HEK293T (cell line): Measurements from ENCODE around the gene ASAP2.

Source experiments
- ARNT ChIP-seq: fragments of 450-650 bp; IDR thresholded peaks from 2 replicates; pipeline ENCODE4 v1.6.1; 2017; ENCODE audit warnings: mild to moderate bottlenecking
- BHLHE40 ChIP-seq: fragments of 450-650 bp; IDR thresholded peaks from 2 replicates; pipeline ENCODE4 v1.6.1; 2016; ENCODE audit warnings: mild to moderate bottlenecking, moderate library complexity, borderline replicate concordance
- ELF4 ChIP-seq: fragments of 450-650 bp; IDR thresholded peaks from 2 replicates; pipeline ENCODE4 v1.6.1; 2017; ENCODE audit warnings: antibody characterized with exemption
- FOXA1 ChIP-seq: fragments of 450-650 bp; IDR thresholded peaks from 2 replicates; pipeline ENCODE4 v1.6.1; 2016; ENCODE audit warnings: mild to moderate bottlenecking
- FOXK2 ChIP-seq: fragments of 450-650 bp; IDR thresholded peaks from 2 replicates; pipeline ENCODE4 v1.6.1; 2016; ENCODE audit warnings: mild to moderate bottlenecking
- FOXM1 ChIP-seq: fragments of 450-650 bp; IDR thresholded peaks from 2 replicates; pipeline ENCODE4 v1.6.1; 2017; ENCODE audit warnings: mild to moderate bottlenecking, borderline replicate concordance
- SP1 ChIP-seq: fragments of 450-650 bp; IDR thresholded peaks from 2 replicates; pipeline ENCODE4 v1.6.1; 2017
- SUZ12 ChIP-seq: fragments of 450-650 bp; IDR thresholded peaks from 2 replicates; pipeline ENCODE4 v1.6.1; 2016; ENCODE audit warnings: mild to moderate bottlenecking
- TARDBP ChIP-seq: fragments of 450-650 bp; IDR thresholded peaks from 2 replicates; pipeline ENCODE4 v1.6.1; 2016
- ZNF384 ChIP-seq: fragments of 450-650 bp; IDR thresholded peaks from 2 replicates; pipeline ENCODE4 v1.6.1; 2016

GRCh38 chr2:9373476-9373875, 166.9 kb downstream of the ASAP2 start:
- no peak for TF ChIP-seq FOXM1
- TF ChIP-seq TARDBP: no peak
- no peak for TF ChIP-seq SP1
- no peak for TF ChIP-seq ELF4
- TF ChIP-seq ARNT: no peak
- TF ChIP-seq FOXK2: no peak
- no peak for TF ChIP-seq SUZ12
- TF ChIP-seq FOXA1: no peak
- no peak for TF ChIP-seq ZNF384
- TF ChIP-seq BHLHE40: no peak
